ENCODE results near the gene CORO1C.

The CORO1C gene

GRCh38 chr12:108614041-108614440 lies 117.3 kb downstream of the CORO1C start:
- Histone ChIP-seq H3K27ac (ENCODE audit: low read depth, low read length) (no peak overlapping the region), H3K36me3 (ENCODE audit: control insufficient read depth, insufficient read depth, low read length) (no peaks in the 10 kb centered on the region), H3K9ac (ENCODE audit: low read length) (no peak overlapping the region), H3K27me3 (ENCODE audit: control insufficient read depth, insufficient read depth, low read length) (no peaks in the 10 kb centered on the region), H3K4me3 (ENCODE audit: low read length) (no peak overlapping the region), H3K4me1 (ENCODE audit: control insufficient read depth, insufficient read depth, low read length) (no peaks in the 10 kb centered on the region)

GRCh38 chr12:108613548-108613947 lies 117.8 kb downstream of the CORO1C start:
- Histone ChIP-seq H3K36me3 (ENCODE audit: control insufficient read depth, insufficient read depth, low read length) (no peaks in the 10 kb centered on the region), H3K27me3 (ENCODE audit: control insufficient read depth, insufficient read depth, low read length) (no peaks in the 10 kb centered on the region), H3K4me3 (ENCODE audit: low read length) (no peak overlapping the region), H3K4me1 (ENCODE audit: control insufficient read depth, insufficient read depth, low read length) (no peaks in the 10 kb centered on the region), H3K27ac (ENCODE audit: low read depth, low read length) (no peak overlapping the region), H3K9ac (ENCODE audit: low read length) (no peak overlapping the region)

GRCh38 chr12:108612788-108613282 lies 118.5 kb downstream of the CORO1C start:
- no peaks in the 10 kb centered on the region for H3K36me3 ChIP-seq (ENCODE audit: control insufficient read depth, insufficient read depth, low read length)

GRCh38 chr12:108611884-108612415 lies 119.4 kb downstream of the CORO1C start:
- Histone ChIP-seq H3K4me1 (ENCODE audit: control insufficient read depth, insufficient read depth, low read length) (no peaks in the 10 kb centered on the region), H3K9ac (ENCODE audit: low read length) (no peak overlapping the region), H3K36me3 (ENCODE audit: control insufficient read depth, insufficient read depth, low read length) (no peaks in the 10 kb centered on the region), H3K27me3 (ENCODE audit: control insufficient read depth, insufficient read depth, low read length) (no peaks in the 10 kb centered on the region), H3K27ac (ENCODE audit: low read depth, low read length) (no peak overlapping the region), H3K4me3 (ENCODE audit: low read length) (no peak overlapping the region)

More at GRCh38 chr12:108612788-108613282, 118.5 kb downstream of the CORO1C start:
- Histone ChIP-seq H3K9ac (ENCODE audit: low read length) (no peak overlapping the region), H3K27me3 (ENCODE audit: control insufficient read depth, insufficient read depth, low read length) (no peaks in the 10 kb centered on the region), H3K4me1 (ENCODE audit: control insufficient read depth, insufficient read depth, low read length) (no peaks in the 10 kb centered on the region), H3K27ac (ENCODE audit: low read depth, low read length) (no peak overlapping the region), H3K4me3 (ENCODE audit: low read length) (no peak overlapping the region)

- H3K27me3 ChIP-seq (ENCODE audit: control insufficient read depth, insufficient read depth, low read length): no peaks in the 10 kb centered on the region
- no peak overlapping the region for H3K27ac ChIP-seq (ENCODE audit: low read depth, low read length)
- H3K36me3 ChIP-seq (ENCODE audit: control insufficient read depth, insufficient read depth, low read length): no peaks in the 10 kb centered on the region
- no peak overlapping the region for H3K9ac ChIP-seq (ENCODE audit: low read length)
- H3K4me3 ChIP-seq (ENCODE audit: low read length): no peak overlapping the region
- H3K4me1 ChIP-seq (ENCODE audit: control insufficient read depth, insufficient read depth, low read length): no peaks in the 10 kb centered on the region
These were observed 120.3 kb downstream of the CORO1C start for GRCh38 chr12:108610856-108611605.

GRCh38 chr12:108610336-108610815 lies 120.9 kb downstream of the CORO1C start:
- Histone ChIP-seq H3K4me1 (ENCODE audit: control insufficient read depth, insufficient read depth, low read length) (no peaks in the 10 kb centered on the region), H3K4me3 (ENCODE audit: low read length) (no peak overlapping the region), H3K27me3 (ENCODE audit: control insufficient read depth, insufficient read depth, low read length) (no peaks in the 10 kb centered on the region), H3K27ac (ENCODE audit: low read depth, low read length) (no peak overlapping the region), H3K9ac (ENCODE audit: low read length) (no peak overlapping the region), H3K36me3 (ENCODE audit: control insufficient read depth, insufficient read depth, low read length) (no peaks in the 10 kb centered on the region)

GRCh38 chr12:108609537-108610335 lies 121.6 kb downstream of the CORO1C start:
- Histone ChIP-seq H3K4me1 (ENCODE audit: control insufficient read depth, insufficient read depth, low read length) (no peaks in the 10 kb centered on the region), H3K9ac (ENCODE audit: low read length) (no peak overlapping the region), H3K27me3 (ENCODE audit: control insufficient read depth, insufficient read depth, low read length) (no peaks in the 10 kb centered on the region), H3K36me3 (ENCODE audit: control insufficient read depth, insufficient read depth, low read length) (no peaks in the 10 kb centered on the region), H3K27ac (ENCODE audit: low read depth, low read length) (no peak overlapping the region), H3K4me3 (ENCODE audit: low read length) (no peak overlapping the region)

GRCh38 chr12:108608616-108609015 lies 122.7 kb downstream of the CORO1C start:
- Histone ChIP-seq H3K27me3 (ENCODE audit: control insufficient read depth, insufficient read depth, low read length) (no peaks in the 10 kb centered on the region), H3K4me1 (ENCODE audit: control insufficient read depth, insufficient read depth, low read length) (no peaks in the 10 kb centered on the region), H3K36me3 (ENCODE audit: control insufficient read depth, insufficient read depth, low read length) (no peaks in the 10 kb centered on the region), H3K9ac (ENCODE audit: low read length) (no peak overlapping the region), H3K27ac (ENCODE audit: low read depth, low read length) (no peak overlapping the region), H3K4me3 (ENCODE audit: low read length) (no peak overlapping the region)

- Histone ChIP-seq H3K4me1 (ENCODE audit: control insufficient read depth, insufficient read depth, low read length) (no peaks in the 10 kb centered on the region), H3K4me3 (ENCODE audit: low read length) (no peak overlapping the region), H3K27ac (ENCODE audit: low read depth, low read length) (no peak overlapping the region), H3K27me3 (ENCODE audit: control insufficient read depth, insufficient read depth, low read length) (no peaks in the 10 kb centered on the region), H3K9ac (ENCODE audit: low read length) (no peak overlapping the region), H3K36me3 (ENCODE audit: control insufficient read depth, insufficient read depth, low read length) (no peaks in the 10 kb centered on the region)
These were observed 123.2 kb downstream of the CORO1C start for GRCh38 chr12:108607981-108608600.

- Histone ChIP-seq H3K4me3 (ENCODE audit: low read length) (no peak overlapping the region), H3K4me1 (ENCODE audit: control insufficient read depth, insufficient read depth, low read length) (no peaks in the 10 kb centered on the region), H3K27me3 (ENCODE audit: control insufficient read depth, insufficient read depth, low read length) (no peaks in the 10 kb centered on the region), H3K36me3 (ENCODE audit: control insufficient read depth, insufficient read depth, low read length) (no peaks in the 10 kb centered on the region), H3K27ac (ENCODE audit: low read depth, low read length) (no peak overlapping the region), H3K9ac (ENCODE audit: low read length) (no peak overlapping the region)
These were observed 124.8 kb downstream of the CORO1C start for GRCh38 chr12:108606492-108606891.

- H3K27ac ChIP-seq (ENCODE audit: low read depth, low read length): no peak overlapping the region
- H3K4me1 ChIP-seq (ENCODE audit: control insufficient read depth, insufficient read depth, low read length): no peaks in the 10 kb centered on the region
- H3K27me3 ChIP-seq (ENCODE audit: control insufficient read depth, insufficient read depth, low read length): no peaks in the 10 kb centered on the region
- no peak overlapping the region for H3K9ac ChIP-seq (ENCODE audit: low read length)
- H3K36me3 ChIP-seq (ENCODE audit: control insufficient read depth, insufficient read depth, low read length): no peaks in the 10 kb centered on the region
- H3K4me3 ChIP-seq (ENCODE audit: low read length): no peak overlapping the region
These were observed 125.5 kb downstream of the CORO1C start for GRCh38 chr12:108605690-108606406.

All from rectal smooth muscle tissue (tissue), 1 donor.